Smooth muscle cell (in vitro differentiated cells): ENCODE results near the gene SLC35F3. TPM values are rescaled to one million over a fixed set of nuclear protein-coding genes. Genes with fewer than 3 reads are reported as not detected.
"Not testable (repeated sequence)": the region's sequence is repeated elsewhere in the genome, so short reads cannot be mapped to it uniquely, and the experiment has no call there.

ENCODE experiments used
- DNase-seq: peaks from one replicate; lab custom pipeline; 2025; ENCODE audit not compliant: unreplicated experiment; lab: John Stamatoyannopoulos, UW
- H2AFZ ChIP-seq: fragments of 200-600 bp; sonication (generic); 2 replicates; pipeline ENCODE4 v1.6.0; 2016; ENCODE audit warnings: antibody characterized with exemption, low read depth, mild to moderate bottlenecking
- H3F3A ChIP-seq: fragments of 200-600 bp; sonication (generic); 2 replicates; pipeline ENCODE4 v1.6.0; 2017; ENCODE audit warnings: antibody characterized with exemption, low read depth
- H3K27ac ChIP-seq: fragments of 200-600 bp; sonication (generic); 2 replicates; pipeline ENCODE4 v1.5.1; 2016; ENCODE audit warnings: low read depth, mild to moderate bottlenecking
- H3K27me3 ChIP-seq: fragments of 200-600 bp; sonication (generic); 2 replicates; pipeline ENCODE4 v1.6.1; 2016; ENCODE audit warnings: low read depth, mild to moderate bottlenecking
- H3K36me3 ChIP-seq: fragments of 200-600 bp; sonication (generic); 2 replicates; pipeline ENCODE4 v1.5.1; 2016; ENCODE audit warnings: low read depth
- H3K4me1 ChIP-seq: fragments of 200-600 bp; sonication (generic); 2 replicates; pipeline ENCODE4 v1.5.1; 2016; ENCODE audit warnings: low read depth
- H3K4me2 ChIP-seq: fragments of 200-600 bp; sonication (generic); 2 replicates; pipeline ENCODE4 v1.6.0; 2016; ENCODE audit warnings: mild to moderate bottlenecking
- H3K4me3 ChIP-seq: fragments of 200-600 bp; sonication (generic); 2 replicates; pipeline ENCODE4 v1.5.1; 2016; ENCODE audit warnings: mild to moderate bottlenecking
- H3K79me2 ChIP-seq: fragments of 200-600 bp; sonication (generic); 2 replicates; pipeline ENCODE4 v1.6.0; 2016; ENCODE audit warnings: low read depth, mild to moderate bottlenecking
- H3K9ac ChIP-seq: fragments of 200-600 bp; sonication (generic); 2 replicates; pipeline ENCODE4 v1.6.0; 2016; ENCODE audit warnings: low read depth
- H3K9me3 ChIP-seq: fragments of 200-600 bp; sonication (generic); replicated peaks from 2 replicates; pipeline ENCODE4 v1.5.1; 2016; ENCODE audit warnings: low read depth
- H4K20me1 ChIP-seq: fragments of 200-600 bp; sonication (generic); 2 replicates; pipeline ENCODE4 v1.6.0; 2016; ENCODE audit warnings: low read depth
- CTCF ChIP-seq: fragments of 200-600 bp; sonication (generic); IDR thresholded peaks from 2 replicates; pipeline ENCODE4 v1.5.1; 2017; ENCODE audit warnings: borderline replicate concordance, mild to moderate bottlenecking, antibody characterized with exemption; ENCODE audit not compliant: insufficient read depth, poor library complexity, severe bottlenecking
- WGBS: methylation state at CpG from one replicate; pipeline ENCODE4 v1.1.7; 2016; ENCODE audit warnings: low lambda C conversion rate; 5-methylcytosine and 5-hydroxymethylcytosine counted together
- polyA plus RNA-seq: library from polyadenylated mRNA; unstranded; fragments of >200 nt; fragmentation: Nextera tagmentation; extraction: Ambion mirVana; gene quantifications from 2 replicates; pipeline ENCODE4 v1.2.1, GENCODE V29; 2016
- total RNA-seq: library from RNA; depleted of rRNA; stranded (reverse); fragments of >200 nt; gene quantifications from 2 replicates; pipeline ENCODE4 v1.2.3, GENCODE V29; 2014

Gene SLC35F3
- total and polyA plus RNA-seq, 2 experiments from 2014 or later: 0.31 to 0.66 TPM

DNA sequence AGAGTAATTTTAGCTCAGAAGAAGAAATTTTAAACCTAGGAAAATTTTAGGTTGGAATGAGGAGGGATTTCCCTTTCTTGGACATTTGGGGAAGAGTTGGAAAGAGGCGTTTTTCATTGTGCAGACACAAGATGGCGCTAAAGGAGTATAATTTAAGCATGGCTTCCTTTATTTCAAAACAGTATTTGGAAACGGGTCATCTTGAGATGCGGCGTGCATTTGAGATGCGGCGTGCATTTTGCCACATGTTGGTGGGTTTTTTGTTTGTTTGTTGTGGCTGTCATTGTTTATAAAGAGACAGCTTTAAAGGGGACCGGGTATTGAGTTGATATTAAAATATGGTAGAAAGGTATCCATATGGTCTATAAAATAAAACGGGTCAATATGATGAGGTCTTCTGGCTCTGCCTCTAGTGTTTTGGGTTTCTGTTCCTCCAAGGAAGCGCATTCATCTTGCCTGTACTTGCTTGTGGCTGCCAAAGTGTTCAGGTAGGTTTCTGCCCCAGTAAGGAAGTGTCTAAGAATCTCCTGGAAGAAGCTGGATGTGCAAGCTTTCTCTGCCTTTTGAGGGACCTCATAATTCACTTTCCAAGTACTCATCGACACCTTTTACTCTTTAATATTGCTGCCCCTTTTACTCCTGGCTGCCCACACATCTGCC, 210.3 kb downstream of the SLC35F3 start:
- WGBS: 29% methylated on average over 11 of the region's 11 CpGs
- Histone ChIP-seq H3K36me3 (no peaks in the 10 kb centered on the region), H4K20me1 (no peaks in the 10 kb centered on the region), H3K4me3 (no peak overlapping the region), H3K4me2 (peak overlapping the region; percentile 70), H3K79me2 (no peaks in the 10 kb centered on the region), H3K27ac (no peak overlapping the region), H3F3A (no peaks in the 10 kb centered on the region), H3K27me3 (peaks cover 23% of the 10 kb centered on the region), H3K9ac (no peak overlapping the region), H3K9me3 (no peaks in the 10 kb centered on the region), H3K4me1 (peaks cover 9% of the 10 kb centered on the region), H2AFZ (peak overlapping the region; percentile 39)
- no peak for DNase-seq
- TF ChIP-seq CTCF: peak; percentile 75

GRCh38 chr1:234118911-234119310, 214.4 kb downstream of the SLC35F3 start:
- Histone ChIP-seq H4K20me1 (no peaks in the 10 kb centered on the region), H3K27ac (no peak overlapping the region), H2AFZ (no peak overlapping the region), H3K4me3 (no peak overlapping the region), H3K9me3 (no peaks in the 10 kb centered on the region), H3K79me2 (no peaks in the 10 kb centered on the region), H3F3A (no peaks in the 10 kb centered on the region), H3K4me1 (peaks cover 9% of the 10 kb centered on the region), H3K27me3 (peaks cover 15% of the 10 kb centered on the region), H3K9ac (no peak overlapping the region), H3K36me3 (no peaks in the 10 kb centered on the region), H3K4me2 (no peak overlapping the region)
- no peak for TF ChIP-seq CTCF
- DNase-seq: no peak

DNA sequence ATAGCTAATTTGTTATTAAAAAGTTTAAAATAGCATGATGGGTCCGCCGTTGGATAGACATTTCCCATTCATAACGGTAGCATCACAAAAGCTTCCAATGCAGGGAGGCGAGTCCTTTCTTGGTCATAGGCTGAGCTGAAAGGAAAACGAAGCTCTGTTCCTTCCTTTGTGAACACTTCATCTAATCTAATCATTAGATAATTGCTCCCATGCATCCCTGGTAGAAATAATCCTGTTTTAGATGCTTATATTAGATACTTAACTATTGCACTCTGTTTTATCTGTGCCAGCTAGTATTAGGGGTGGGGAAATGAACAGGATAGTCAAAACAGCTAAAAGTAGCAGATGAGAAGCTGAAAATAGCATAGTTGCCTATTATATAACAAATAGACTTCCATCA, 215.0 kb downstream of the SLC35F3 start:
- H3K9ac ChIP-seq: no peak overlapping the region
- H3K27me3 ChIP-seq: peaks cover 13% of the 10 kb centered on the region
- H3K4me1 ChIP-seq: peaks cover 9% of the 10 kb centered on the region
- DNase-seq: no peak
- H4K20me1 ChIP-seq: no peaks in the 10 kb centered on the region
- 88% methylated on average over 5 of the region's 5 CpGs for WGBS
- no peak overlapping the region for H2AFZ ChIP-seq
- H3K27ac ChIP-seq: no peak overlapping the region
- H3K4me3 ChIP-seq: no peak overlapping the region
- no peaks in the 10 kb centered on the region for H3K36me3 ChIP-seq
- no peak for TF ChIP-seq CTCF
- H3K4me2 ChIP-seq: no peak overlapping the region
- no peaks in the 10 kb centered on the region for H3K9me3 ChIP-seq
- H3F3A ChIP-seq: no peaks in the 10 kb centered on the region
- no peaks in the 10 kb centered on the region for H3K79me2 ChIP-seq

DNA sequence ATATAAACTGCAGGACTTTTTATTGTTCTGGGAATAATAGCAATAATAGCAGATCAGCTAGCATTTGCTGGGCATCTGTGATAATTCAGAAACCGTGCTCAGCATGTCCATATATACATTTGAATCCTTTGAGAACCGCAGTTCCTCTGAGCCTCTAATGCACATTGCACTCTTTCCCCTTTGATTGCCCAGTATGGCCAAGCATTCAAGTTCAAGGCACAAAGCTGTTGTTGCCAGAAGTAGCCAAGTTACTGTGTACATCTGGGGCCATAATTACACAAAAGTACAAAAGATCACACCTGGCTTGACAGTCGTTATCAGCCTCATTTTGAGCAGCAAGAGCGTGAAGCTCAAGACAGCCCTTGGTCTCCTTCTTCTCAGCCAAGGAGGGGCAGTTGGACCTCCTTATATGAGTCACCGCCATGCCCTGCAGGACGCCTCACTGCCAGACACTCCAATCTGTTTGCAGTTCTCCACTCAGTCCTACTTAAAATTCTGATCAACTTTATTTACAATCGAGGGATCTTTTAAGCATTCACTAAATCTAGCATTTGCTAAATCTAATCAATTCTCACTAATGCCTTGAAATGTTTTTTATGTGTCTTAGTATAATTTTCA, 216.0 kb downstream of the SLC35F3 start:
- no peak overlapping the region for H3K4me2 ChIP-seq

DNA sequence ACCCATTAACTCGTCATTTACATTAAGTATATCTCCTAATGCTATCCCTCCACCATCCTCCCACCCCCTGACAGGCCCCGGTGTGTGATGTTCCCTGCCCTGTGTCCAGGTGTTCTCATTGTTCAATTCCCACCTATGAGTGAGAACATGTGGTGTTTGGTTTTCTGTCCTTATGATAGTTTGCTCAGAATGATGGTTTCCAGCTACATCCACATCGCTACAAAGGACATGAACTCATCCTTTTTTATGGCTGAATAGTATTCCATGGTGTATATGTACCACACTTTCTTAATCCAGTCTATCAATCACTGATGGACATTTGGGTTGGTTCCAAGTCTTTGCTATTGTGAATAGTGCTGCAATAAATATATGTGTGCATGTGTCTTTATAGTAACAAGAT, 217.2 kb downstream of the SLC35F3 start:
- H4K20me1 ChIP-seq, H3K4me3 ChIP-seq, H3F3A ChIP-seq, H3K9ac ChIP-seq, DNase-seq, H3K4me2 ChIP-seq, H3K79me2 ChIP-seq, H3K27ac ChIP-seq, H3K4me1 ChIP-seq, H3K9me3 ChIP-seq, H3K36me3 ChIP-seq, H2AFZ ChIP-seq: not testable (repeated sequence)
- peaks cover 29% of the 10 kb centered on the region for H3K27me3 ChIP-seq
- 87% methylated on average over 3 of the region's 3 CpGs for WGBS

More for the DNA sequence above, 216.0 kb downstream of the SLC35F3 start:
- Histone ChIP-seq H3K27me3 (peaks cover 20% of the 10 kb centered on the region), H3K79me2 (no peaks in the 10 kb centered on the region), H4K20me1 (no peaks in the 10 kb centered on the region), H3K27ac (no peak overlapping the region), H3F3A (no peaks in the 10 kb centered on the region), H3K9me3 (no peaks in the 10 kb centered on the region), H3K4me1 (peaks cover 1% of the 10 kb centered on the region), H2AFZ (no peak overlapping the region), H3K4me3 (no peak overlapping the region), H3K9ac (no peak overlapping the region), H3K36me3 (no peaks in the 10 kb centered on the region)
- 72% methylated on average over 7 of the region's 7 CpGs for WGBS
- TF ChIP-seq CTCF: no peak
- DNase-seq: no peak

- 89% methylated on average over 2 of the region's 2 CpGs for WGBS
- H4K20me1 ChIP-seq, H3F3A ChIP-seq, H2AFZ ChIP-seq, H3K4me2 ChIP-seq, H3K4me3 ChIP-seq, H3K9me3 ChIP-seq, H3K4me1 ChIP-seq, H3K27ac ChIP-seq, H3K9ac ChIP-seq, DNase-seq, H3K36me3 ChIP-seq, H3K79me2 ChIP-seq: not testable (repeated sequence)
- H3K27me3 ChIP-seq: peaks cover 38% of the 10 kb centered on the region
These were observed 218.1 kb downstream of the SLC35F3 start for GRCh38 chr1:234122571-234122970.
